Kidney epithelial cell (primary cell): Measurements from ENCODE around the gene PXMP4. TPM values are rescaled to one million over a fixed set of nuclear protein-coding genes. Genes with fewer than 3 reads are reported as not detected.

Source experiments
- DNase-seq: peaks from one replicate; pipeline ENCODE4 v3.0.0-alpha.2; 2010; ENCODE audit warnings: low read depth
- H3K27me3 ChIP-seq: 2 replicates; pipeline ENCODE4 v1.6.0; 2011; ENCODE audit warnings: low read length; ENCODE audit not compliant: control insufficient read depth, insufficient read depth
- H3K36me3 ChIP-seq: 2 replicates; pipeline ENCODE4 v1.5.1; 2011; ENCODE audit warnings: low read length; ENCODE audit not compliant: control insufficient read depth, insufficient read depth
- H3K4me3 ChIP-seq: 2 replicates; pipeline ENCODE4 v1.5.1; 2011; ENCODE audit warnings: low read depth, mild to moderate bottlenecking, control low read depth, low read length
- CTCF ChIP-seq: IDR thresholded peaks from 2 replicates; pipeline ENCODE4 v1.5.1; 2011; ENCODE audit warnings: mild to moderate bottlenecking, moderate library complexity, low read length, control low read depth, inconsistent platforms; ENCODE audit not compliant: insufficient read depth, poor library complexity, severe bottlenecking
- total RNA-seq: library from RNA; depleted of rRNA; stranded (reverse); fragments of >200 nt; gene quantifications from 2 replicates; pipeline ENCODE4 v1.2.3, GENCODE V29; 2015

PXMP4 gene
- total RNA-seq, 1 donor from 2014 or later: 8.1 TPM

- no peaks in the 10 kb centered on the region for H3K27me3 ChIP-seq
- no peak for DNase-seq
- TF ChIP-seq CTCF: peak; percentile 32
- H3K36me3 ChIP-seq: no peaks in the 10 kb centered on the region
- peak within 1 kb of the TSS; percentile 47 for H3K4me3 ChIP-seq
Measured at GRCh38 chr20:33686100-33686983, 33.8 kb downstream of the PXMP4 start, which contains the start of gene E2F1. E2F1 (minus strand) TSS chr20:33686385; CDS start chr20:33686264, 121 bp downstream.

GRCh38 chr20:33685328-33686099 lies 34.6 kb downstream of the PXMP4 start:
- Histone ChIP-seq H3K27me3 (no peaks in the 10 kb centered on the region), H3K36me3 (no peaks in the 10 kb centered on the region), H3K4me3 (peak overlapping the region; percentile 47)
- no peak for TF ChIP-seq CTCF
- no peak for DNase-seq

GRCh38 chr20:33684533-33685327 lies 35.4 kb downstream of the PXMP4 start:
- no peak for TF ChIP-seq CTCF
- Histone ChIP-seq H3K4me3 (peak overlapping the region; percentile 47), H3K27me3 (no peaks in the 10 kb centered on the region), H3K36me3 (no peaks in the 10 kb centered on the region)
- no peak for DNase-seq

GRCh38 chr20:33681728-33682353 lies 38.3 kb downstream of the PXMP4 start:
- H3K27me3 ChIP-seq: no peaks in the 10 kb centered on the region
- no peak overlapping the region for H3K4me3 ChIP-seq
- no peak for DNase-seq
- TF ChIP-seq CTCF: no peak
- no peaks in the 10 kb centered on the region for H3K36me3 ChIP-seq

GRCh38 chr20:33681288-33681687 lies 38.8 kb downstream of the PXMP4 start:
- no peak for TF ChIP-seq CTCF
- Histone ChIP-seq H3K4me3 (no peak overlapping the region), H3K27me3 (no peaks in the 10 kb centered on the region), H3K36me3 (no peaks in the 10 kb centered on the region)
- no peak for DNase-seq
